ENCODE results near the gene C12orf50. TPM values are rescaled to one million over a fixed set of nuclear protein-coding genes. Genes with fewer than 3 reads are reported as not detected.

Gene C12orf50
- total RNA-seq, 6 experiments from 2014 or later: not detected

DNA sequence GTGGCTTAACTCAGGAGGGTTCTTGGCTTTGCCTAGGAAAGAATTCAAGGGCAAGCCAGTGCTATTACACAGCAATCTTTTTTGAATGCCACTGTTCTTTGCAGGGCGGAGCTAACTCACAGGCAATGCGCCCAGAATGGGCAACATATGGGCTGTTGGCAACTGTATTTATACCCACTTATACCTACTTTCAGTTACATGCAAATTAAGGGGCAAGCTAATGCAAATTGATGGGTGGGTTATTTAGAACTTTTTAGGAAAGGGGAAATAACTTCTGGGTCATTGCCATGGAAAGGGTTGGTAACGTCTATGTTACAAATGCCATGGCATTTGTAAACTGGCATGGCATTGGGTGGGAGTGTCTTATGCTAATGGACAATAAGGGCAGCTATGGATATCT, 85.4 kb downstream of the C12orf50 start:
- intact Hi-C loops (cut with DNase I): loop anchor here in 1 of 2 donors (5.0 kb wide), 1 partner anchor 54 kb away; no protein-coding TSS in a partner anchor
- H3K27ac ChIP-seq: no peak overlapping the region
- ATAC-seq (no peak), DNase-seq (no peak)
- H3K4me3 ChIP-seq: no peak overlapping the region
- TF ChIP-seq, protein P1, sequence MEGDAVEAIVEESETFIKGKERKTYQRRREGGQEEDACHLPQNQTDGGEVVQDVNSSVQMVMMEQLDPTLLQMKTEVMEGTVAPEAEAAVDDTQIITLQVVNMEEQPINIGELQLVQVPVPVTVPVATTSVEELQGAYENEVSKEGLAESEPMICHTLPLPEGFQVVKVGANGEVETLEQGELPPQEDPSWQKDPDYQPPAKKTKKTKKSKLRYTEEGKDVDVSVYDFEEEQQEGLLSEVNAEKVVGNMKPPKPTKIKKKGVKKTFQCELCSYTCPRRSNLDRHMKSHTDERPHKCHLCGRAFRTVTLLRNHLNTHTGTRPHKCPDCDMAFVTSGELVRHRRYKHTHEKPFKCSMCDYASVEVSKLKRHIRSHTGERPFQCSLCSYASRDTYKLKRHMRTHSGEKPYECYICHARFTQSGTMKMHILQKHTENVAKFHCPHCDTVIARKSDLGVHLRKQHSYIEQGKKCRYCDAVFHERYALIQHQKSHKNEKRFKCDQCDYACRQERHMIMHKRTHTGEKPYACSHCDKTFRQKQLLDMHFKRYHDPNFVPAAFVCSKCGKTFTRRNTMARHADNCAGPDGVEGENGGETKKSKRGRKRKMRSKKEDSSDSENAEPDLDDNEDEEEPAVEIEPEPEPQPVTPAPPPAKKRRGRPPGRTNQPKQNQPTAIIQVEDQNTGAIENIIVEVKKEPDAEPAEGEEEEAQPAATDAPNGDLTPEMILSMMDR (IDR thresholded peaks at IDR 0.05): no peak
- TF ChIP-seq POLR2A (IDR thresholded peaks at IDR 0.05): no peak
- no peaks in the 10 kb centered on the region for H3K36me3 ChIP-seq
- H3K27me3 ChIP-seq: no peaks in the 10 kb centered on the region
- H3K9me3 ChIP-seq: no peaks in the 10 kb centered on the region
- H3K4me1 ChIP-seq: no peaks in the 10 kb centered on the region
- 51% methylated on average over 3 of the region's 3 CpGs for WGBS (ENCODE audit: insufficient coverage, low coverage, low lambda C conversion rate, missing lambda C conversion rate)

DNA sequence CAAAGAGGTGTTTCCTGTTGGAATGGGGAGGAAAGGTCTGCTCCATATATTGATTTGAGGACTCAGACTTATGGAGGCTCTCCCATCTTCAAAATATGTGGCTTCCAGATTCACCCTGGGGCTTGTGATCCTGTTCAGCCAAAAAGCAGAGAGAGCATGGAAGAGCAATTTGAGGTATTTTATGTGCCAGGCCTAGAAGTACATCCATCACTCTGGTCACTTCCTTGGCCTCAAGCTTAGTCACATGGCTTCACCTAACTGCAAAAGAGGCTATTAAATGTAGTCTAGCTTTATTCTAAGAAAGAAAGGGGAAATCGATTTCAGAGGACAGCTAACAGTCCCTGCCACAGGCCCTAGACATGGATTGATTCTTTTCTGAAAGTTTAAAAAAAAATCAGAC, 86.2 kb downstream of the C12orf50 start:
- WGBS (ENCODE audit: insufficient coverage, low coverage, low lambda C conversion rate, missing lambda C conversion rate): 30% methylated on average over 1 of the region's 1 CpG
- Histone ChIP-seq H3K27ac (no peak overlapping the region), H3K9me3 (no peaks in the 10 kb centered on the region), H3K36me3 (no peaks in the 10 kb centered on the region), H3K4me1 (no peaks in the 10 kb centered on the region), H3K4me3 (no peak overlapping the region), H3K27me3 (no peaks in the 10 kb centered on the region)
- TF ChIP-seq, protein P1 (IDR thresholded peaks at IDR 0.05): no peak
- TF ChIP-seq POLR2A (IDR thresholded peaks at IDR 0.05): no peak
- no peak for DNase-seq
- intact Hi-C loops (cut with DNase I): loop anchor here in 1 of 2 donors (5.0 kb wide), 1 partner anchor 54 kb away; no protein-coding TSS in a partner anchor
- no peak for ATAC-seq

DNA sequence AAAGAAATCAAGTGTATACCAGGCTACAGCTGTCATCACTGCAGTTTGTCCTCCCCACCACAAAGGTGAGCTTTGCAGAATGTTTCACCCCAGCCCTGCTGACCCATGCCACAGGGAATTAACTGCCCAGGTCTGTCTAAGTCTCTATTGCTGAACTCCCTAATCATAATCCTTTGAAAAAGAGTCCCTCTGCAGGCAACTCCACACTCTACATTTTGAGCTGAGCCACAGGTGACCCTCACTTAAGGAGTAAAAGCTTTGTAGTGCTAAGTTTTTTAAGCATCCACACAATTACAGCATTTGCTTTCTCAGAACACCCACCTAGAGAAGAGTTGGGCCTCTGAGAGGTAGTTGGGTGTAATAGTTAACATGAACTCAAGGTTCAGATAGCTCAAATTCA, 90.0 kb downstream of the C12orf50 start:
- intact Hi-C loops (cut with DNase I): no loop called here
- Histone ChIP-seq H3K4me1 (no peaks in the 10 kb centered on the region), H3K9me3 (no peaks in the 10 kb centered on the region), H3K36me3 (no peaks in the 10 kb centered on the region), H3K27me3 (no peaks in the 10 kb centered on the region), H3K4me3 (no peak overlapping the region), H3K27ac (no peak overlapping the region)
- no peak for ATAC-seq
- TF ChIP-seq POLR2A (IDR thresholded peaks at IDR 0.05): no peak
- TF ChIP-seq, protein P1 (IDR thresholded peaks at IDR 0.05): no peak
- DNase-seq: no peak

DNA sequence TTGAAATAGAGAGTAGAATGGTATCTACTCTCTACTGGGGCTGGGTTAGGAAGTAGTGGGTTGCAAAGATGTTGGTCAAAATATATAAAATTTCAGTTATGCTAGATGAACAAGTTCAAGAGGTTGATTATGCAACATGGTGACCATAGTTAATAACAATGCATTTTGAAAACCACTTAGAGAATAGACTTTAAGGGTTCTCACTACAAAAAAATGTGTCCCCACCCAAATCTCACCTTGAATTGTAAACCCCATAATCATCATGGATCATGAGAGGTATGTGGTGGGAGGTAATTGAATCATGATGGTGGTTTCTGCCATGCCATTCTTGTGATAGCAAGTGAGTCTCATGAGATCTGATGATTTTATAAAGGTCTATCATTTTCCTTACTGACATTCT, 94.0 kb downstream of the C12orf50 start:
- intact Hi-C loops (cut with DNase I): no loop called here
- no peak for TF ChIP-seq POLR2A (IDR thresholded peaks at IDR 0.05)
- TF ChIP-seq, protein P1 (IDR thresholded peaks at IDR 0.05): no peak
- ATAC-seq: no peak

DNA sequence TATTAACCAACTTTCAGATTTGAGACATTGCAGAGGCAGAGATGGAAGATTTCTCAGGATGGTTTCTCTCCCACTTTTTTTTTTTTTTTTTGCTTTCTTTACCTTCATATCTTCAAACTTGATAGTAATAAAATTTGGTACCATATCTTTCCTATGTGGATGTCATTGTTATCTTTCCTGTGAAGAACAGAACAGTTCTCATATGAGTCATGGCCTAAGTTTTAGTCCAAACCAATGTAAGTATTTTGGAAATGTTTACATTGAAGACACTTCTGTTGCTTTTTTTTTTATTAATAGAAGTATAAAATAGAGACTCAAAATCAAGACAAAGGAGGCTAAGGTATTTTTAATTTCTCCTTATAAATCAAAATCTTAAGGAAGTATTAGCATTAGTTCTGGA, 95.2 kb downstream of the C12orf50 start:
- TF ChIP-seq, protein P1 (IDR thresholded peaks at IDR 0.05): no peak
- no peak for TF ChIP-seq POLR2A (IDR thresholded peaks at IDR 0.05)
- Histone ChIP-seq H3K4me3 (no peak overlapping the region), H3K27me3 (no peaks in the 10 kb centered on the region), H3K4me1 (no peaks in the 10 kb centered on the region), H3K36me3 (no peaks in the 10 kb centered on the region), H3K27ac (no peak overlapping the region), H3K9me3 (no peaks in the 10 kb centered on the region)
- DNase-seq: no peak
- ATAC-seq: no peak
- intact Hi-C loops (cut with DNase I): no loop called here

More for the DNA sequence above, 94.0 kb downstream of the C12orf50 start:
- Histone ChIP-seq H3K4me3 (no peak overlapping the region), H3K9me3 (no peaks in the 10 kb centered on the region), H3K27ac (no peak overlapping the region), H3K27me3 (no peaks in the 10 kb centered on the region), H3K4me1 (no peaks in the 10 kb centered on the region), H3K36me3 (no peaks in the 10 kb centered on the region)
- no peak for DNase-seq
